Measurements from ENCODE around the gene ATG9A. TPM values are rescaled to one million over a fixed set of nuclear protein-coding genes. Genes with fewer than 3 reads are reported as not detected.

Gene ATG9A
- total RNA-seq, 1 experiment from 2014 or later: 42.9 TPM

DNA sequence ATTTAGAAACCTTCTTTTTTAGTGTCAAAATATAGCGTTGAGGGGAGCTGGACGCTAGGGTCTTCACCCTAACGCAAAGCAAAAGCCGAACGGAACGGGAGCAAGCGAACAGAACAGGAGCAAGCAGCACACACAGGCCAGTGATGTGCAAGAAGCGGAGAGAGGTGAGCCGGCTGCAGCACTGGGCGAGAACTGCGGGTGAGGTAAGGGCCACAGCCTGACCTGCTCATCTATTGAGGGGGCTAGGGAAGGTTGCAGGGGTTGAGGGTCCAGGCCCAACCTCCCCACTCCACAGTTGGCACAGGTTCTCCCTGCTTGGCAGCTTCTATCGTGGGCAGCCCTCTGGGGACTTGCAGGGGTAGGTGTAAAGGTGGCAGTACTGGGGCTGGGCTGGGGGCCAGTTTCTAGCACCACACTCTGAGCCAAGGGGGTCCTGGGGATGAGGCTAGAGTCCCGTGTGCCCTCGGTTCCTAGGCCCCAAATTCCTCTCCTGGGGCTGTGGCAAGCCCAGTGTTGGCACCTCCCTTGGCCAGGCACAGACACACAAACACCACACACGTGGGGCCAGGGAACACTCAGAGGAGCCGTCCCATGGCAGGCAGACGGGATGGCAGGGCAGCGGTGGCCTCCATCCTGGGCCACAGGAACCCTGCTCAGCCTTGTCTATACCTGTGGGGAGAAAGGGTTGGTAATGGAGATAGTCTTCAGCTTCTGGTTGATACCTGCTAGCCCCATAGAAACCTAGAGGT is 9.5 kb downstream of the ATG9A start:
- Mint-ChIP-seq H3K9me3 (no peaks in the 10 kb centered on the region), H3K36me3 (peaks cover 38% of the 10 kb centered on the region), H3K4me3 (no peak overlapping the region), H3K27ac (no peak overlapping the region), H3K4me1 (peaks cover 25% of the 10 kb centered on the region), H3K27me3 (ENCODE audit: low read depth) (no peaks in the 10 kb centered on the region)
- ChIA-PET CTCF (interaction anchor here (1.4 to 2.8 kb wide), 4 partner anchors 32 to 311 kb away, joined by 3 to 24 read pairs (median 8); partner anchors contain the start of gene TUBA4B), POLR2A (interaction anchor here (1.0 to 3.0 kb wide), 7 partner anchors 10 to 264 kb away, joined by 4 to 21 read pairs (median 11); partner anchors contain the start of genes ANKZF1, ATG9A, DNAJB2 and DNPEP)
- no peak for DNase-seq (ENCODE audit: low spot score)
- TF ChIP-seq ZNF532 (CRISPR knock-in tag; IDR thresholded peaks at IDR 0.05; ENCODE audit: borderline replicate concordance) (no peak), TEAD1 (CRISPR knock-in tag; IDR thresholded peaks at IDR 0.05) (no peak), CDX4 (CRISPR knock-in tag; IDR thresholded peaks at IDR 0.05; ENCODE audit: borderline replicate concordance) (no peak), NR2C2 (CRISPR knock-in tag; IDR thresholded peaks at IDR 0.05) (no peak), PRDM15 (CRISPR knock-in tag; IDR thresholded peaks at IDR 0.05) (no peak), CBFB (CRISPR knock-in tag; IDR thresholded peaks at IDR 0.05; ENCODE audit: low read depth) (no peak), SMAD4 (CRISPR knock-in tag; IDR thresholded peaks at IDR 0.05) (no peak), CREB1 (CRISPR knock-in tag; IDR thresholded peaks at IDR 0.05) (no peak), TEAD4 (CRISPR knock-in tag; IDR thresholded peaks at IDR 0.05) (no peak), NR3C1 (CRISPR knock-in tag; conservative IDR thresholded peaks at IDR 0.05; ENCODE audit: low read depth) (no peak), SMAD3 (CRISPR knock-in tag; IDR thresholded peaks at IDR 0.05; ENCODE audit: borderline replicate concordance) (no peak)
- TF ChIP-seq, protein P1, sequence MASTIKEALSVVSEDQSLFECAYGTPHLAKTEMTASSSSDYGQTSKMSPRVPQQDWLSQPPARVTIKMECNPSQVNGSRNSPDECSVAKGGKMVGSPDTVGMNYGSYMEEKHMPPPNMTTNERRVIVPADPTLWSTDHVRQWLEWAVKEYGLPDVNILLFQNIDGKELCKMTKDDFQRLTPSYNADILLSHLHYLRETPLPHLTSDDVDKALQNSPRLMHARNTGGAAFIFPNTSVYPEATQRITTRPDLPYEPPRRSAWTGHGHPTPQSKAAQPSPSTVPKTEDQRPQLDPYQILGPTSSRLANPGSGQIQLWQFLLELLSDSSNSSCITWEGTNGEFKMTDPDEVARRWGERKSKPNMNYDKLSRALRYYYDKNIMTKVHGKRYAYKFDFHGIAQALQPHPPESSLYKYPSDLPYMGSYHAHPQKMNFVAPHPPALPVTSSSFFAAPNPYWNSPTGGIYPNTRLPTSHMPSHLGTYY (CRISPR knock-in tag; IDR thresholded peaks at IDR 0.05): no peak
- TF ChIP-seq, protein P2, sequence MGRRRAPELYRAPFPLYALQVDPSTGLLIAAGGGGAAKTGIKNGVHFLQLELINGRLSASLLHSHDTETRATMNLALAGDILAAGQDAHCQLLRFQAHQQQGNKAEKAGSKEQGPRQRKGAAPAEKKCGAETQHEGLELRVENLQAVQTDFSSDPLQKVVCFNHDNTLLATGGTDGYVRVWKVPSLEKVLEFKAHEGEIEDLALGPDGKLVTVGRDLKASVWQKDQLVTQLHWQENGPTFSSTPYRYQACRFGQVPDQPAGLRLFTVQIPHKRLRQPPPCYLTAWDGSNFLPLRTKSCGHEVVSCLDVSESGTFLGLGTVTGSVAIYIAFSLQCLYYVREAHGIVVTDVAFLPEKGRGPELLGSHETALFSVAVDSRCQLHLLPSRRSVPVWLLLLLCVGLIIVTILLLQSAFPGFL (CRISPR knock-in tag; IDR thresholded peaks at IDR 0.05; ENCODE audit: borderline replicate concordance): no peak
- TF ChIP-seq, protein P3, sequence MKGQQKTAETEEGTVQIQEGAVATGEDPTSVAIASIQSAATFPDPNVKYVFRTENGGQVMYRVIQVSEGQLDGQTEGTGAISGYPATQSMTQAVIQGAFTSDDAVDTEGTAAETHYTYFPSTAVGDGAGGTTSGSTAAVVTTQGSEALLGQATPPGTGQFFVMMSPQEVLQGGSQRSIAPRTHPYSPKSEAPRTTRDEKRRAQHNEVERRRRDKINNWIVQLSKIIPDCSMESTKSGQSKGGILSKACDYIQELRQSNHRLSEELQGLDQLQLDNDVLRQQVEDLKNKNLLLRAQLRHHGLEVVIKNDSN (CRISPR knock-in tag; IDR thresholded peaks at IDR 0.05): no peak
- TF ChIP-seq, protein P4, sequence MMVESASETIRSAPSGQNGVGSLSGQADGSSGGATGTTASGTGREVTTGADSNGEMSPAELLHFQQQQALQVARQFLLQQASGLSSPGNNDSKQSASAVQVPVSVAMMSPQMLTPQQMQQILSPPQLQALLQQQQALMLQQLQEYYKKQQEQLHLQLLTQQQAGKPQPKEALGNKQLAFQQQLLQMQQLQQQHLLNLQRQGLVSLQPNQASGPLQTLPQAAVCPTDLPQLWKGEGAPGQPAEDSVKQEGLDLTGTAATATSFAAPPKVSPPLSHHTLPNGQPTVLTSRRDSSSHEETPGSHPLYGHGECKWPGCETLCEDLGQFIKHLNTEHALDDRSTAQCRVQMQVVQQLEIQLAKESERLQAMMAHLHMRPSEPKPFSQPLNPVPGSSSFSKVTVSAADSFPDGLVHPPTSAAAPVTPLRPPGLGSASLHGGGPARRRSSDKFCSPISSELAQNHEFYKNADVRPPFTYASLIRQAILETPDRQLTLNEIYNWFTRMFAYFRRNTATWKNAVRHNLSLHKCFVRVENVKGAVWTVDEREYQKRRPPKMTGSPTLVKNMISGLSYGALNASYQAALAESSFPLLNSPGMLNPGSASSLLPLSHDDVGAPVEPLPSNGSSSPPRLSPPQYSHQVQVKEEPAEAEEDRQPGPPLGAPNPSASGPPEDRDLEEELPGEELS (CRISPR knock-in tag; IDR thresholded peaks at IDR 0.05): no peak
- TF ChIP-seq, protein P5, sequence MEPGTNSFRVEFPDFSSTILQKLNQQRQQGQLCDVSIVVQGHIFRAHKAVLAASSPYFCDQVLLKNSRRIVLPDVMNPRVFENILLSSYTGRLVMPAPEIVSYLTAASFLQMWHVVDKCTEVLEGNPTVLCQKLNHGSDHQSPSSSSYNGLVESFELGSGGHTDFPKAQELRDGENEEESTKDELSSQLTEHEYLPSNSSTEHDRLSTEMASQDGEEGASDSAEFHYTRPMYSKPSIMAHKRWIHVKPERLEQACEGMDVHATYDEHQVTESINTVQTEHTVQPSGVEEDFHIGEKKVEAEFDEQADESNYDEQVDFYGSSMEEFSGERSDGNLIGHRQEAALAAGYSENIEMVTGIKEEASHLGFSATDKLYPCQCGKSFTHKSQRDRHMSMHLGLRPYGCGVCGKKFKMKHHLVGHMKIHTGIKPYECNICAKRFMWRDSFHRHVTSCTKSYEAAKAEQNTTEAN (CRISPR knock-in tag; IDR thresholded peaks at IDR 0.05): no peak
- TF ChIP-seq, protein P6, sequence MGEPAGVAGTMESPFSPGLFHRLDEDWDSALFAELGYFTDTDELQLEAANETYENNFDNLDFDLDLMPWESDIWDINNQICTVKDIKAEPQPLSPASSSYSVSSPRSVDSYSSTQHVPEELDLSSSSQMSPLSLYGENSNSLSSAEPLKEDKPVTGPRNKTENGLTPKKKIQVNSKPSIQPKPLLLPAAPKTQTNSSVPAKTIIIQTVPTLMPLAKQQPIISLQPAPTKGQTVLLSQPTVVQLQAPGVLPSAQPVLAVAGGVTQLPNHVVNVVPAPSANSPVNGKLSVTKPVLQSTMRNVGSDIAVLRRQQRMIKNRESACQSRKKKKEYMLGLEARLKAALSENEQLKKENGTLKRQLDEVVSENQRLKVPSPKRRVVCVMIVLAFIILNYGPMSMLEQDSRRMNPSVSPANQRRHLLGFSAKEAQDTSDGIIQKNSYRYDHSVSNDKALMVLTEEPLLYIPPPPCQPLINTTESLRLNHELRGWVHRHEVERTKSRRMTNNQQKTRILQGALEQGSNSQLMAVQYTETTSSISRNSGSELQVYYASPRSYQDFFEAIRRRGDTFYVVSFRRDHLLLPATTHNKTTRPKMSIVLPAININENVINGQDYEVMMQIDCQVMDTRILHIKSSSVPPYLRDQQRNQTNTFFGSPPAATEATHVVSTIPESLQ (CRISPR knock-in tag; IDR thresholded peaks at IDR 0.05): no peak
- ATAC-seq: no peak
